Measurements from ENCODE around the gene CNKSR3.

Gene CNKSR3

DNA sequence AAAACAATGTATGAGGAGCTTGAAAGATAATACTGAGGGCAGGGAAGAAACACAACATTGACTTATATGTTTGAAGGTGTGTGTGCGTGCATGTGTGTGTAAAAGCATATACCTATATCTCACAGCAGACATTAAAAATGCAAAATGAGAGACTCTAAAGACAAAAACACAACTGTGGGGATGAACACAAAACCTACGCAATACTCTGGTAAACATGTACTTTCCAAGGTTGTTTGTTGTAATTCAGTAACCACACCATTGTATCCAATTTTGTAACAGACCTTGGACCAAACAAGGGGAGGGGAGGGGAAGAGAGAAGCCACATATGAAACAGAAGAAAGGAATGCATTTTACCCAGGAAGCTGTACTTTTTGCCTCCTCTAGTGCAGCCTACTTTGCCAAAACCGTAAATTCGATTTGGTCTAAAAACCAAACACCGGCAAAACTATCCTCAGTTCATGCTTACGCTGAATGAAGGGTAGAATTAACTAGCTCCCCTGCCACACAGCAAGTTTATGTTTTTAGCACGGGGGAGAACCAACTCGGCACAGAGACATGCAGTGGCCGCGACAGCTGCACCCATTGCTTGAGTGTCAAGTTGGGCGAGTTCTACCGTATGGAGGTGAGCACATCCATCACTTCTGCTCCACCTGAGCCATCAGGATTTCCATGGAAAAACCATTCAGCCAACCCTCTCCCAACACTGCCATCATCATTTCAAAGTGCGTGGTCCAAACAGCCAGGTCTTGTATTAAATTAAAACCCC, 50.0 kb downstream of the CNKSR3 start:
- TF ChIP-seq, protein P1, sequence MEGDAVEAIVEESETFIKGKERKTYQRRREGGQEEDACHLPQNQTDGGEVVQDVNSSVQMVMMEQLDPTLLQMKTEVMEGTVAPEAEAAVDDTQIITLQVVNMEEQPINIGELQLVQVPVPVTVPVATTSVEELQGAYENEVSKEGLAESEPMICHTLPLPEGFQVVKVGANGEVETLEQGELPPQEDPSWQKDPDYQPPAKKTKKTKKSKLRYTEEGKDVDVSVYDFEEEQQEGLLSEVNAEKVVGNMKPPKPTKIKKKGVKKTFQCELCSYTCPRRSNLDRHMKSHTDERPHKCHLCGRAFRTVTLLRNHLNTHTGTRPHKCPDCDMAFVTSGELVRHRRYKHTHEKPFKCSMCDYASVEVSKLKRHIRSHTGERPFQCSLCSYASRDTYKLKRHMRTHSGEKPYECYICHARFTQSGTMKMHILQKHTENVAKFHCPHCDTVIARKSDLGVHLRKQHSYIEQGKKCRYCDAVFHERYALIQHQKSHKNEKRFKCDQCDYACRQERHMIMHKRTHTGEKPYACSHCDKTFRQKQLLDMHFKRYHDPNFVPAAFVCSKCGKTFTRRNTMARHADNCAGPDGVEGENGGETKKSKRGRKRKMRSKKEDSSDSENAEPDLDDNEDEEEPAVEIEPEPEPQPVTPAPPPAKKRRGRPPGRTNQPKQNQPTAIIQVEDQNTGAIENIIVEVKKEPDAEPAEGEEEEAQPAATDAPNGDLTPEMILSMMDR (IDR thresholded peaks at IDR 0.05; ENCODE audit: insufficient read depth, low read length, poor library complexity, severe bottlenecking), result no peak
- no peaks in the 10 kb centered on the region for H3K36me3 ChIP-seq (ENCODE audit: control insufficient read depth, insufficient read depth, low read length)
- H3K27me3 ChIP-seq (replicated peaks; ENCODE audit: control insufficient read depth, insufficient read depth, low read length), result no peaks in the 10 kb centered on the region
- no peak overlapping the region for H3K4me3 ChIP-seq (replicated peaks; ENCODE audit: low read depth, low read length)
- DNase-seq (ENCODE audit: extremely low read depth, insufficient read length), result no peak

DNA sequence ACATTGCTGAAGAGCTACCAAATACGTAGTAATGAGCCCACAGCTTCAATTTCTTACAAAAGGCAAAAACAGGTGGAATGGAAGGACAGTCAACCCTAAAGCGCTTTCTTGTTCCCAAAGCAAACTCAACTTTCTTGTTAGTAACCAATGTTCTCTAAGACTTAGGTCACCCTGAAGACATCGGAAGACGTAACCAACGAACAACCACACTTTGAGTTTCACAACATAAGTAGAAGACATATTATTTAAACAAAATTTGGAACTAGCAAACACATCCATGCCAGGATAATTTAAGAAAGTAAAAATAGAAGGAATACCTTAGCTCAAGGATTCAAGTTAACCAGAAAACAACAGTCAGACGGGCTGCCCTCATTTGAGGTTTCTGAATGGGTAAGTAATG, 51.0 kb downstream of the CNKSR3 start:
- no peak overlapping the region for H3K4me3 ChIP-seq (replicated peaks; ENCODE audit: low read depth, low read length)
- H3K36me3 ChIP-seq (ENCODE audit: control insufficient read depth, insufficient read depth, low read length), result no peaks in the 10 kb centered on the region
- H3K27me3 ChIP-seq (replicated peaks; ENCODE audit: control insufficient read depth, insufficient read depth, low read length), result no peaks in the 10 kb centered on the region
- TF ChIP-seq, protein P1 (IDR thresholded peaks at IDR 0.05; ENCODE audit: insufficient read depth, low read length, poor library complexity, severe bottlenecking), result no peak
- DNase-seq (ENCODE audit: extremely low read depth, insufficient read length), result no peak

DNA sequence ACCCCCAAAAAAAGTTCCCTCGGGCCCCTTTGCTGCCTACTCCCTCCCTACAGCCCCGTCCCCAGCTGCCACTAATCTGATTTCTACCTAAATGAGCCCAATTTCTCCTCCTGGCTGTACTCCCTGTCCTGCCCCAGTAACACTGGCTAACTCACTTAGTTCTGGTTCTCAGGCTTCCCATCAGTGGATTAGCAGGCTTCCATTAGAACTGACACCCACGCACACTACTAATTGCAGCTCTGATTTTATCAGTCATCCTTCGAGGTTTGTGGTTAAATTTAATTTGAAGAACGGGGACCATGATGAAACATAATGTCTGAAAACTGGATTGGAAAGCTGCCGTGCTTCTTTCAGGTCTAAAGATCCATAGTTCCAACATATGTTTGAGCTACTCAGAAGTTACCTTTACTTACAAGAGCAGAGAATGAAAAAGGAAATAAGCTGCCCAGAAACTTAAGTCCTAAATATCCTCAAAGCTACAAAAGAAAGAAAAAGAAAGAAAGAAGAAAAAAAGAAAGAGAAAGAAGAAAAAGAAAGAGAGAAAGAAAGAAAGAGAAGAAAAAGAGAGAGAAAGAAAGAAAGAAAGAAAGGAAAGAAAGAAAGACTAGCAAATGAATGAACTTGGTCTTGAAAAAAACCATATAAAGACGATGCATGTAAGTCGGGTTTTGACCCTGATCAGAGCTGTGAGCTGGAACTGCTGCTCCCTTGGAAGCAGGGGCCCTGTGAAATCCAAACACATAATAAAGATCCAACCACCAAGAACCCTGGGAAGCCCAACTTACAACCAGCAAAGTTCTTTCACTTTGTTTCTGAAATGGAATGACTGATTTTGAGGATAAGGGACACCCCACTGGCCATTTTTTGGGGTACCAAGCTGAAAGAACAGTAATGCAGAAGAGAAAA, 51.7 kb downstream of the CNKSR3 start:
- H3K4me3 ChIP-seq (replicated peaks; ENCODE audit: low read depth, low read length), result no peak overlapping the region
- no peaks in the 10 kb centered on the region for H3K27me3 ChIP-seq (replicated peaks; ENCODE audit: control insufficient read depth, insufficient read depth, low read length)
- TF ChIP-seq, protein P1 (IDR thresholded peaks at IDR 0.05; ENCODE audit: insufficient read depth, low read length, poor library complexity, severe bottlenecking), result no peak
- no peak for DNase-seq (ENCODE audit: extremely low read depth, insufficient read length)
- no peaks in the 10 kb centered on the region for H3K36me3 ChIP-seq (ENCODE audit: control insufficient read depth, insufficient read depth, low read length)

DNA sequence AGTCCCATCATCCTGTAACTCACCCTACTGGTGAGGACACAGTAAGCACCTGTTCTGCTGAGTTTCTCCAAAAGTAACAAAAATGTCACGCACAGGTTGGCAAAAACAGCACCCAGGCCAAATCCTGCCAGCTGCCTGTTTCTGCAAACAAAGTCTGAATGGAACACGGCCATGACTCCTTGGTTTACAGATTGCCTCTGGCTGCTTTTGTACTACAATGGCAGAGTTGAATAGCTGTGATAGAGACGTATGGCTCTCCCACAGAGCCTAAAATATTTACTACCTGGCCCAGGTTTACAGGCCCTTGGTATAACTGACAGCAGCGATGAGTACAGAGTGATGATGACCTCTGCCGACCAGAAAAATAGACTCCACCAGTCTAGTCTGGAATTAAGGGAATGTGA, 52.6 kb downstream of the CNKSR3 start:
- no peaks in the 10 kb centered on the region for H3K27me3 ChIP-seq (replicated peaks; ENCODE audit: control insufficient read depth, insufficient read depth, low read length)
- H3K36me3 ChIP-seq (ENCODE audit: control insufficient read depth, insufficient read depth, low read length), result no peaks in the 10 kb centered on the region
- TF ChIP-seq, protein P1 (IDR thresholded peaks at IDR 0.05; ENCODE audit: insufficient read depth, low read length, poor library complexity, severe bottlenecking), result no peak
- no peak for DNase-seq (ENCODE audit: extremely low read depth, insufficient read length)
- H3K4me3 ChIP-seq (replicated peaks; ENCODE audit: low read depth, low read length), result no peak overlapping the region

DNA sequence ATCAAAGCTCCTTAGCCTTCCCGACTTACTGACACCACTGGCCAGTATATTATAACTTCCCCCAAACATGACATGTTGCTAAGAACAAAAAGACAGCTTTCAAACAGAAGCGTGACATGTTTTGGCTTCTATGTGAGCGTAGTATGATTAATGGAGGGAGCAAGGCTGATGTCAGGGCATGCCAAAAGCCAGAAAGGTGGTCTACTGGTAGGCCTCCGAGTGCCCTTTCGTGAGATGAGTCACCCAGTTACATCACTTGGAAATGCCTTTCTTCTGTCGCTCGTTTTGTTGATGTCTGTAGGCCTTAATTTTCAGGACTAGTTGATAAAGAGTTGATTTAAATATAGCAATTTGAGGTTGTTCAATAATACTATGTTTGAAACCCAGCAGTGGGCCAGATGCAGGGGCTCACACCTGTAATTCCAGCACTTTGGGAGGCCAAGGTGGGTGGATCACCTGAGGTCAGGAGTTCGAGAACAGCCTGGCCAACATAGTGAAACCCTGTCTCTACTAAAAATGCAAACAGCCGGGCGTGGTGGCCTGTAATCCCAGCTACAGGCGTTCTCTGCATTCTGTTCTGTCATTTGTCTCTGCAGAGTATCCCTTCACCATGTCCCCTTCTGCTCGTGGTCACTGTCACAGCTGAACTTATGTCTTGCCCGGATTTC, 53.3 kb downstream of the CNKSR3 start:
- H3K4me3 ChIP-seq (replicated peaks; ENCODE audit: low read depth, low read length), result no peak overlapping the region
- TF ChIP-seq, protein P1 (IDR thresholded peaks at IDR 0.05; ENCODE audit: insufficient read depth, low read length, poor library complexity, severe bottlenecking), result no peak
- no peak for DNase-seq (ENCODE audit: extremely low read depth, insufficient read length)
- no peaks in the 10 kb centered on the region for H3K27me3 ChIP-seq (replicated peaks; ENCODE audit: control insufficient read depth, insufficient read depth, low read length)
- H3K36me3 ChIP-seq (ENCODE audit: control insufficient read depth, insufficient read depth, low read length), result no peaks in the 10 kb centered on the region
